ENCODE measurements around the gene CCDC40.

GRCh38 chr17:79989106-79989835 is 47.2 kb upstream of the CCDC40 start:
- TF ChIP-seq TCF12 (IDR thresholded peaks at IDR 0.05; ENCODE audit: low read depth, low read length) (no peak), ATF7 (IDR thresholded peaks at IDR 0.05; ENCODE audit: low read depth) (no peak)
